ENCODE measurements around the gene HACD1. TPM values are rescaled to one million over a fixed set of nuclear protein-coding genes. Genes with fewer than 3 reads are reported as not detected.

The HACD1 gene
- total and polyA plus RNA-seq, 2 donors (not counting 3 experiments of a cell fraction or from before 2014, with no cell fraction given) = 17.4 to 25.2 TPM

DNA sequence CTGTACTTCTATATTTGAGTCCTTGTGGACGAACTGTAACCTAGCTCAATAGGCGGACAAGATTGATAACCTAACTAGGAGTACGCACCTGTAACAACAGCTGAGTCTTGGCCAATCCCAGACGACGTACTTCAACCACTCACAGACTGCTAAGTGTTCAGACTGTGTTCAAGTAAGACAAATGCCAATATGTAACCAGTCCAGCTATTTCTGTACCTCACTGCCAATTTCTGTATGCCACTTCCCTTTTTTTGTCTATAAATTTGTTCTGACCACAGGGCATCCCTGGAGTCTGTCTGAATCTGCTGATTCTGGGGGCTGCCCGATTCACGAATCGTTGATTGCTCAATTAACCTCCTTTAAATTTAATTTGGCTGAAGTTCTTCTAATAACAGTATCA, 32.2 kb downstream of the HACD1 start:
- Histone ChIP-seq H3K79me2 (ENCODE audit: control insufficient read depth, insufficient read depth, low read length) (no peaks in the 10 kb centered on the region), H2AFZ (ENCODE audit: low read depth, low read length) (no peak overlapping the region), H3K36me3 (ENCODE audit: control insufficient read depth in 2 of 2, extremely low read depth in 1 of 2, insufficient read depth in 2 of 2, low read length in 2 of 2) (no peaks in the 10 kb centered on the region), H3K27me3 (ENCODE audit: control insufficient read depth in 2 of 2, insufficient read depth in 2 of 2, low read length in 2 of 2) (no peaks in the 10 kb centered on the region), H3K4me1 (ENCODE audit: control insufficient read depth, extremely low read depth, insufficient read depth, low read length) (peaks cover 7% of the 10 kb centered on the region), H3K4me2 (ENCODE audit: insufficient read depth, low read length) (no peak overlapping the region), H3K9me1 (replicated peaks; ENCODE audit: control insufficient read depth, extremely low read depth, insufficient read depth, low read length) (no peaks in the 10 kb centered on the region), H3K9me3 (replicated peaks; ENCODE audit: control insufficient read depth, insufficient read depth, low read length) (no peaks in the 10 kb centered on the region), H3K9ac (replicated peaks; ENCODE audit: extremely low read depth, insufficient read depth, low read length) (no peak overlapping the region), H3K4me3 (replicated peaks in 1 of 3; ENCODE audit: insufficient read depth in 1 of 3, low read depth in 1 of 3, low read length in 3 of 3) (no peak overlapping the region), H3K27ac (ENCODE audit: insufficient read depth, low read depth, low read length) (no peak overlapping the region), H4K20me1 (replicated peaks; ENCODE audit: control insufficient read depth, extremely low read depth, insufficient read depth, low read length) (no peaks in the 10 kb centered on the region)
- DNase-seq (ENCODE audit: low read depth, low spot score) (no peak), FAIRE-seq (no peak)
- BruUV-seq (replicated peaks) = no TSS peak
- POLR2A ChIA-PET = no interaction called here
- dilution Hi-C loops (cut with MboI; ENCODE audit: extremely low pct_ligation_motif_present, low sequenced_read_pairs) (no loop called here), intact Hi-C loops (cut with micrococcal nuclease) (no loop called here)
- TF ChIP-seq, protein P1, sequence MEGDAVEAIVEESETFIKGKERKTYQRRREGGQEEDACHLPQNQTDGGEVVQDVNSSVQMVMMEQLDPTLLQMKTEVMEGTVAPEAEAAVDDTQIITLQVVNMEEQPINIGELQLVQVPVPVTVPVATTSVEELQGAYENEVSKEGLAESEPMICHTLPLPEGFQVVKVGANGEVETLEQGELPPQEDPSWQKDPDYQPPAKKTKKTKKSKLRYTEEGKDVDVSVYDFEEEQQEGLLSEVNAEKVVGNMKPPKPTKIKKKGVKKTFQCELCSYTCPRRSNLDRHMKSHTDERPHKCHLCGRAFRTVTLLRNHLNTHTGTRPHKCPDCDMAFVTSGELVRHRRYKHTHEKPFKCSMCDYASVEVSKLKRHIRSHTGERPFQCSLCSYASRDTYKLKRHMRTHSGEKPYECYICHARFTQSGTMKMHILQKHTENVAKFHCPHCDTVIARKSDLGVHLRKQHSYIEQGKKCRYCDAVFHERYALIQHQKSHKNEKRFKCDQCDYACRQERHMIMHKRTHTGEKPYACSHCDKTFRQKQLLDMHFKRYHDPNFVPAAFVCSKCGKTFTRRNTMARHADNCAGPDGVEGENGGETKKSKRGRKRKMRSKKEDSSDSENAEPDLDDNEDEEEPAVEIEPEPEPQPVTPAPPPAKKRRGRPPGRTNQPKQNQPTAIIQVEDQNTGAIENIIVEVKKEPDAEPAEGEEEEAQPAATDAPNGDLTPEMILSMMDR (IDR thresholded peaks at IDR 0.05; ENCODE audit: extremely low read depth in 1 of 2, insufficient read depth in 1 of 2, low read depth in 1 of 2, low read length in 2 of 2) = no peak
- no peak for TF ChIP-seq EZH2 (IDR thresholded peaks at IDR 0.05; ENCODE audit: borderline replicate concordance, low read depth, low read length, severe bottlenecking)
- CTCF ChIA-PET = interaction anchor here (0.9 kb wide), 1 partner anchor 176 kb away, joined by 3 read pairs; no protein-coding TSS in a partner anchor

DNA sequence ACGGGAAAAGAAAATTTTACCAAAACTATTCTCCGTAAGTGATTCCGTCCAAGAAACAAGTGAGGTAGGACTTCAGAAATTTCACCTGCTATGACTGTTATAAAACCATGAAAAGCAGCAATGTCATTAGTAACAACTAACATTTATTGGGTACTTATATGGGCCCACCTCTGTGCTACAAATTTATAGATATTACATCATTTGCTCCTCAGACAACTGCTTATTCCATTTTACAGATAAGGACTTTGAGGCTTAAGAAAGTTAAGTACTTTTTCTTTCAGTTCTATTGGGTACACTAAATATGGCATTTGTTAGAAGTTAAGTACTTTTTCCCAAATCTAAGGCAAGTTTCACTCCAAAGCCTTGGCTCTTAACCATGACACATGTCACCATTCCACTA, 36.3 kb downstream of the HACD1 start:
- no peak for FAIRE-seq
- no TSS peak for BruUV-seq (replicated peaks)
- dilution Hi-C loops (cut with MboI; ENCODE audit: extremely low pct_ligation_motif_present, low sequenced_read_pairs) = no loop called here
- Histone ChIP-seq H3K36me3 (ENCODE audit: control insufficient read depth in 2 of 2, extremely low read depth in 1 of 2, insufficient read depth in 2 of 2, low read length in 2 of 2) (no peaks in the 10 kb centered on the region), H3K9me1 (replicated peaks; ENCODE audit: control insufficient read depth, extremely low read depth, insufficient read depth, low read length) (no peaks in the 10 kb centered on the region), H3K9me3 (replicated peaks; ENCODE audit: control insufficient read depth, insufficient read depth, low read length) (no peaks in the 10 kb centered on the region), H3K4me2 (ENCODE audit: insufficient read depth, low read length) (no peak overlapping the region), H3K9ac (replicated peaks; ENCODE audit: extremely low read depth, insufficient read depth, low read length) (no peak overlapping the region), H3K4me1 (ENCODE audit: control insufficient read depth, extremely low read depth, insufficient read depth, low read length) (no peaks in the 10 kb centered on the region), H2AFZ (ENCODE audit: low read depth, low read length) (no peak overlapping the region), H3K79me2 (ENCODE audit: control insufficient read depth, insufficient read depth, low read length) (no peaks in the 10 kb centered on the region), H4K20me1 (replicated peaks; ENCODE audit: control insufficient read depth, extremely low read depth, insufficient read depth, low read length) (no peaks in the 10 kb centered on the region), H3K27ac (ENCODE audit: insufficient read depth, low read depth, low read length) (no peak overlapping the region), H3K4me3 (replicated peaks in 1 of 3; ENCODE audit: insufficient read depth in 1 of 3, low read depth in 1 of 3, low read length in 3 of 3) (no peak overlapping the region), H3K27me3 (ENCODE audit: control insufficient read depth in 2 of 2, insufficient read depth in 2 of 2, low read length in 2 of 2) (no peaks in the 10 kb centered on the region)
- ChIA-PET CTCF (interaction anchor here (1.1 to 1.5 kb wide), 2 partner anchors 11 to 17 kb away, joined by 4 read pairs; no protein-coding TSS in a partner anchor), POLR2A (no interaction called here)
- TF ChIP-seq, protein P2, sequence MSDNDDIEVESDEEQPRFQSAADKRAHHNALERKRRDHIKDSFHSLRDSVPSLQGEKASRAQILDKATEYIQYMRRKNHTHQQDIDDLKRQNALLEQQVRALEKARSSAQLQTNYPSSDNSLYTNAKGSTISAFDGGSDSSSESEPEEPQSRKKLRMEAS (IDR thresholded peaks at IDR 0.05; ENCODE audit: insufficient read depth, insufficient read length) = no peak
- no peak for TF ChIP-seq MYC (IDR thresholded peaks at IDR 0.05; ENCODE audit: low read depth, low read length)
- TF ChIP-seq, protein P1 (IDR thresholded peaks at IDR 0.05; ENCODE audit: extremely low read depth in 1 of 2, insufficient read depth in 1 of 2, low read depth in 1 of 2, low read length in 2 of 2) = no peak
- no peak for TF ChIP-seq JUN (IDR thresholded peaks at IDR 0.05; ENCODE audit: borderline replicate concordance, insufficient read depth, insufficient read length, low read depth)
- no peak for TF ChIP-seq EZH2 (IDR thresholded peaks at IDR 0.05; ENCODE audit: borderline replicate concordance, low read depth, low read length, severe bottlenecking)
- no peak for TF ChIP-seq FOS (IDR thresholded peaks at IDR 0.05; ENCODE audit: borderline replicate concordance, insufficient read depth, low read length)
- no peak for TF ChIP-seq POLR2A (IDR thresholded peaks at IDR 0.05; ENCODE audit: low read depth, low read length)
- no peak for TF ChIP-seq GATA2 (IDR thresholded peaks at IDR 0.05; ENCODE audit: insufficient read depth, insufficient read length, low read depth, low read length)
- TF ChIP-seq POLR2AphosphoS5 (IDR thresholded peaks at IDR 0.05; ENCODE audit: insufficient read depth, low read depth, low read length) = no peak
- intact Hi-C loops (cut with micrococcal nuclease) = no loop called here
- DNase-seq (ENCODE audit: low read depth, low spot score) = no peak

Measured in endothelial cell of umbilical vein (primary cell).